Forelimb muscle (tissue), 1 donor: ENCODE measurements around the gene IGFL1. TPM values are rescaled to one million over a fixed set of nuclear protein-coding genes. Genes with fewer than 3 reads are reported as not detected.
"Not testable (repeated sequence)": the region's sequence is repeated elsewhere in the genome, so short reads cannot be mapped to it uniquely, and the experiment has no call there.

Experiments used
- DNase-seq: peaks from one replicate; pipeline ENCODE4 v3.0.0-alpha.2; 2013; ENCODE audit warnings: low read depth
- polyA plus RNA-seq: library from polyadenylated mRNA; unstranded; fragments of 120-200 nt; gene quantifications from one replicate; pipeline ENCODE4 v1.2.1, GENCODE V29; 2013; ENCODE audit not compliant: insufficient read length

IGFL1 gene
- polyA plus RNA-seq = not detected

DNA sequence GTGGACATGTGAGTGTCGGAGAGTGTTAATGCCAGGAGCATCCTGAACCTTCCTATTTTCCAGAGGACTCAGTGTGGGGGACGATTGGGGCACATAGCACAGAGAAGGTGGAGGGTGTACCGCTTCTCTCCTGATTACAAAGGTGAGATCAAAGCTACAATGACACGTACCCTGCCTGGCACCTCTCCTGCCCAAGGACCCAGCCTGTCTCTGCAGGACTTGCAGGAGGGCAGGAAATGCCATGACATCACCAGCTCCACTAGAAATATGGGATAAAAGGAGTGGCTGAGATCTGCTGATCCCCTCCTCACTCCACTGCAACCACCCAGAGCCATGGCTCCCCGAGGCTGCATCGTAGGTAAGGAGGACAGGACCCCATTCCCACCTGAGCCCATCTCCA is at the start of gene IGFL1:
TSS of gene IGFL1 (plus strand) at position 301 of the 400 bp plus-strand sequence. CDS start at position 334, 33 bp downstream.
- DNase-seq = no peak

DNA sequence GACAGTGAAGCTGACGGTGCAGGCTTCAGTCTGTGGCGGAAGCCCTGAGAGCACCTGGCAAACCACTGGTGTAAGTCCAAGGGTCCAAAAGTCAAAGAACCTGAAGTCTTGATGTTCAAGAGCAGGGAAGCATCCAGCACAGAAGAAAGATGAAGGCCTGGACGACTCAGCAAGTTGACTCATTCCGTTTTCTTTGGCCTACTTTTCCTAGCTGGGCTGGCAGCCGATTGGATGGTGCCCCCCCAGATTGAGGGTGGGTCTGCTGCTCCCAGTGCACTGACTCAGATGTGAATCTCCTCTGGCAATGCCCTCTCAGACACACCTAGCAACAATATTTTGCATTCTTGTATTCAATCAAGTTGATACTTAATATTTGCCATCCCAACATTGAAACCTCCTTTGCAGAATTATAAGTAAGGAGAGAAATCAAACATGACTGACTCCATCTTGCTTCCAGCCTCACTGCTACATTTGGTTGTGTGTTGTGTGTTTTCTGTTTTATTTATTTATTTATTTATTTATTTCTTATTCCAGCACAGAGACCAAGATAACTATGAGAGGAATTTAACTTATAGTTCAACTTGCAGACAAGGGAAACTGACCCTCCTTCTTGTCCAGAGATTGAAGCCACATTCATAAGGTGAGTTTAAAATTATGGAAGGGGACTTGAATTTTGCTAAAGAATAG is 48.7 kb upstream of the IGFL1 start:
- no peak for DNase-seq

DNA sequence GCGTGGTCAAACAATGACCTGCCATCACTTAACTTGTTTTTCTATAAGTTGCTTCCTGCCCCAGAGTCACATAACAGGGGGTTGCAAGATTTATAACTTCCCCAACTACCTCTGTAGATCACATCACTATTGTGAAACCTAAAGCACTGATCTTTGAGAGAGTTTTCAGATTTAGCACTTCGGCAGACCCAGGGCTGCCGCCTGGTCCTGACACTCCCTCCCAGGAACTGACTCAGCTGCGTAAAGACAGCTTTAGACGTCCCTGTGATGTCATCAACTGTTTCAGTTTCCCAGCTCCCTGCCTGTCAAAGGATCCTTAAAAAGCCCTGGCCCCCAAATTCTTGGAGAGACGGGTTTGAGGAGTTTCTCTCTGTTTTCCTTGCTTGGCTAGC is 48.2 kb upstream of the IGFL1 start:
- no peak for DNase-seq

DNA sequence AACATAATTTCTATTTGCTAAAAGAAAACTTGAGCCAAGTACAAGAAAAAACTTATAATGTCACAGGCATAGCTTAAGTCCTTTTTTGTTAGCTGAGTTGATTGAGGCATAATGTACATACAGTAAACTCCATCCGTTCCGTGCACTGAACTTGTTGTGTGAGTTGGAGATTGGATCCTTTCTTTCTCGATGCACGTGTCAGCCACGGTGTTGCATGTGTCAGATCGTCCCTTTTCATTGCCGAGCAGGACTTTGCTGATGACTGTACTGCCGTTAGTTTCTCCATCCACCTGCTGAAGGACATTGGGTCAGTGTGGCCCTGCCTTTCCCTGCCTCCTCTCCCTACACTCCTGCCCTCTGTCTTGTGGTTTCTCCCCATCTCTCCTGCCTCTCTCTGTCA is 47.1 kb upstream of the IGFL1 start:
- DNase-seq = no peak

DNA sequence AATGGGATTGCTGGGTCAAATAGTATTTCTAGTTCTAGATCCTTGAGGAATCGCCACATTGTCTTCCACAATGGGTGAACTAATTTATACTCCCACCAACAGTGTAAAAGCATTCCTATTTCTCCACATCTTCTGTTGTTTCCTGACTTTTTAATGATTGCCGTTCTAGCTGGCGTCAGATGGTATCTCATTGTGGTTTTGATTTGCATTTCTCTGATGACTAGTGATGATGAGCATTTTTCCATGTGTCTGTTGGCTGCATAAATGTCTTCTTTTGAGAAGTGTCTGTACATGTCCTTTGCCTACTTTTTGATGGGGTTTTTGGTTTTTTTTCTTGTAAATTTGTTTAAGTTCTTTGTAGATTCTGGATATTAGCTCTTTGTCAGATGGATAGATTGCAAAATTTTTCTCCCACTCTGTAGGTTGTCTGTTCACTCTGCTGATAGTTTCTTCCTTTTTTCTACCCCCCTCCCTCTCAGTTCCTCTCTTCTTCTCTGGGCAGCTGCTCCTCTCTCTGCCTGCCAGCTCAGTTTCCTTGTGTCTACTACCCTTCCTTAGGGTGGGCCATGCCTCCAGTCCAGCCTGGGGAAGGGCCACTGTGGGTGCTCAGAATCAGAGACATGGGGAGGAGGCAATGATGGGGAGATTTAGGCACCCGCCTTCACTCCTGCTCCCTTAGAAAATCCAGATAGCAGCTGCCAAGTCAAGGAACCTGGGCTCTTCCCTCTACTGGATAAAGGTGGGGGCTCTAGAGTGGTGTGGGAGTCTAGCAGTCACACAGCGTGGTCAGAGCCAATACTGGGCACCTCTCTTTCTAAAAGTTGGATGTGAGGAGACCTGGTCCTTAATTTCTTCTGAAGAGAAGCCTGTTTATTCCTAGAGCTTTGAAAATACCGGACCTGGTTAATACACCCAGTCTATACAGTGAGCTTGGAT is 44.5 kb upstream of the IGFL1 start:
- not testable (repeated sequence) for DNase-seq

DNA sequence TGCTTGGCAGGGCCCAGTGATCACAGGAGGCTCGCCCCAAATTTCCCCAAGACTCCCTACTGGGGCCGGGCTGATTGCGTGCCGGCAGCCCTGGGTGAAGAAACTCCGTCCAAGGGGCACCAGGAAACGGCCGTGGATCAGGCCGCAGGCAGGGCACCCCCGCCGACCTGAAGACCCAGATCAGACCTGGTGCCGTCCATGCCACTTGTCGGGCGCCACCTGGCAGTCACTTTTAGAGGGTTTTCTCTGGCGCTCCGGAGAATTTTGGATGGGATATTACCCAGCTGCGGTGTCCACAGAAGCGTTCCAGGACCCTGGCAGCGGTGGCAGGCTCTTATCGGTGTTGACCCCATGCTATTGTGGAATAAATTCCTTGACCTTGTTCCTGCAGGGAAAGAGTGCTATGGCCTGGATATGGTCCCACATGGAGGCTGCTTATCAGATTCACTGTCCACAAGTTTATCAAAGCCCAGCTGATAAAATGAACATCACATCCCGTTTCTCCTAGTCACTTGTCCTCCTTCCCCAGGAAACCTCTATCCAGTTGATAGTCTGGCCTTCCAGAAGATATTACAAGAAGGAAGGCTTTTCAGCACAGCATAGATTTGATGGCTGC is 43.3 kb upstream of the IGFL1 start:
- no peak for DNase-seq

DNA sequence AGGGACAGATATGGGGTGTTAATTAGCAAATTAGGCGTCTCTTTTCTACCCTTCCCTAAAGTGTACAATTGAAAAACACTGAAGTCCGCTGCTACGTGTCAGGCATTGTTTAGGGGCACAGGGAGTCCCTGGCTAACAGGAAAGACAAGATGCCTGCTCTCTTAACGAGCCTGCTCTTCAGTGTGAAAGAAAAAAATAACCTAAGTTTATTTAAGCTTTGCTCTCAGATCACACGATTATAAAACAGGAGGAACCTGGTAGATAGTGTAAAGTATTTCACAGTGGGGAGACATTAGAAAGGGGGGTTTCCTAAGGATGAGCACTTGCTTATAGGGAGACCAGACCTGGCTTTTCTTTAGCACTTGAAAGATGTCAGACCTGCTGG is 42.8 kb upstream of the IGFL1 start:
- no peak for DNase-seq

DNA sequence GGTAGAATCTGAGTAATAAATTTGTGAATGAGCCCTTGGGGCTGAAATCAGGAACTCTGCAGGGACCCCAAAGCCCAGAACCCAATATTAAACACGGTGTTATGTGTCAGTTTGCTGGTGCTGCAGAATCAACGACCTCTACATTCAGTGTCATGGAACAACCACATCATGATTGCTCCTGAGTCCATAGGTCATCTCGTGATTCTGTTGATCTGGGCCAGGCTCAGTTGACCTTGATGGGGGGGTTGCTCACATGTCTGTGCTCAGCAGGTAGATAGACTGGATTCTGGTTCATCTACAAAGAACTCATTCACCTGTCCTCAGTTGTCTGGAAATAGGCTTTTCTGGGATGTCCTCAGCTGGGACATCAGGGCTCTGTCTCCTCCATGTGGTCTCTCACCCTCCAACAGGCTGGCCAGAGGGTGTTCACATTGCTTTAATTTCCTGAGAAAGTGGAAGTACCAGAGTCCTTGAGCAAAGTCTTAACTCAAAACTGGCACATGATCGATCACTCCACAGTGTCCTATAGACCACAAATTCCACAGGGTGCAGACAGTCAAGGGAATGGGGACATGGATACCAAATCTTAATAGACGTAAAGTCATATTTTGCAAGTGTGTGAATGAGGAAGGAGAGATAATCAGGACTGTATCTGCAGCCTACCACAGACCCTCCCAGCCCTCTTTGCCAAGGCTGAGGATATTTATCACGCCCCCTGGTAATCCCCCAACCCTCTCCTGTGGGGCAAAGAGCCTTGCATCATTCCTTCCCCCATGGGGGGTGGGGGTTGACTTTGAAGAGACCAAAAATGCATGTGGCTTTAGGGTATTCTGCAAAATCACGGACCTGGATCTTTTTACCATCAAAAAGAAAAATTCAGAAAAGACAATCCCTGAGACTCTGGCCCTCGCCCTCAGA is 39.3 kb upstream of the IGFL1 start:
- no peak for DNase-seq

DNA sequence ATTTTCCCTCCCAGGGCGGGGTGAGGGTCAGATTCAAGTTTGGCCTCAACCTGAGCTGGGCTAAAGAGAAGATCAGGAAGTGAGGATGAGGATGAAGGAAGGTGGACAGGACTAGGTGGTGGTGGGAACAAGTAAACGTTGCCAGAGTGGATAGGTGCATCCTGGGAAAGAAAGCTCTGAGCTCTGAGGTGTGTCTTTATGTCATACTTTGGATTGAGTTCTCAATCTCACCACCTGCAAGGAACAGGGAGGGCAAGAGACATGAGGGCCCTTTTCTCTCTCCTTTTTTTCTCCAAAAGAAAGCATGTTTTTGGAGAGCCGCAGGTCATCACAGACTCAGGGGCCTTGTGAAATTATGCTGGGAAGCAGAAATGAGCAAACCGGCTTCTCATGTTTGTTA is 38.2 kb upstream of the IGFL1 start:
- DNase-seq = no peak

DNA sequence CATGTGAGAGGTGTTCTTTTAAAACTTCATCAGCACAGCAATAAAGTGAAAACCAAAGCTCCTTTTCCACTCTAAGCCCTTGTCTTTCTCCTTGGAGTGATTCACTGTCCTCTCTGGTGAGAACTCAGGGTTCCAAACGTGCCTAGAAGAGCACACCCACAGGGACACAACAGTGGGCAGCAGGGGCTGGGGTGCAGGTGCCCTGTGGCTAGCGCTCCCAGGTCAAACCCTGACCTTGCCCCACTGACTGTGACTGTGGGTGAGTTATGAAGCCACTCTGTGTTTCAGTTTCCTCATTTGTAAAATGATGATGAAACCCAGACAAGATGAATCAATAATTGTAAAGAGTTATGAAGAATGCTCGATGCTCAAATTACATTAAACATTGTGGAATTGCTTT is 37.6 kb upstream of the IGFL1 start:
- no peak for DNase-seq

DNA sequence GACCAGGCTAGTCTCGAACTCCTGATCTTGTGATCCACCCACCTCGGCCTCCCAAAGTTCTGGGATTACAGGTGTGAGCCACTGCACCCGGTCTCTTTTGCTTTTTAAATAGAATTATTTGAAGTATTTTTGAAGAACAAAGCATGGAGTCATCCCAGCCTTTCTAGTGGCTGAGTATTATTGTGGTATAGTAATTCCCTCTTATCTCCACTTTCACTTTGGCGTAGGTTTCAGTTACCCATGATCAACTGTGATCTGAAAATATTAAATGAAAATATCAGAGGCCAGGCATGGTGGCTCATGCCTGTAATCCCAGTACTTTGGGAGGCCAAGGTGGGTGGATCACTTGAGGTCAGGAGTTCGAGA is 36.9 kb upstream of the IGFL1 start:
- DNase-seq = not testable (repeated sequence)

DNA sequence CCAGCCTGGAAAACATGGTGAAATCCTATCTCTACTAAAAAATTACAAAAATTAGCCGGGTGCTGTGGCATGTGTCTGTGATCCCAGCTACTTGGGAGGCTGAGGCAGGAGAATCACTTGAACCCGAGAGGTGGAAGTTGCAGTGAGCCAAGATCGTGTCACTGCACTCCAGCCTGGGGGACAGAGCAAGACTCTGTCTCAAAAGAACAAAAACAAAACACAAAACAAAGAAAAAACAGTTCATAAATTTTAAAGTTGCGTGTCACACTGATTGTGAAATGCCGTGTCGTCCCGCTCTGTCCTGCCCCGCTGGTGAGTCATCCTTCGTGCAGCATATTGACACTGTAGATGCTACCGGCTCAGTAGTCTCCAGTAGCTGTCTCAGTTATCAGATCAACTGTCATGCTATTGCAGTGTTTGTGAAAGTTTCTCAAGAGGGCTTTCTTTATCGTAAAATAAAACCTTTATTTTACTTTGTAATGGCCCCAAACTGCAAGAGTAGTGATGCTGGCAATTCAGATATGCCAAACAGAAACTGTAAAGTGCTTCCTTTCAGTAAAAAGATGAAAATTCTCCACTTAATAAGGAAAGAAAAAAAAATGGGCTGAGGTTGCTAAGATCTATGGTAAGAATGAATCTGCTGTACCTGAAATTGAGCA is 36.4 kb upstream of the IGFL1 start:
- no peak for DNase-seq

DNA sequence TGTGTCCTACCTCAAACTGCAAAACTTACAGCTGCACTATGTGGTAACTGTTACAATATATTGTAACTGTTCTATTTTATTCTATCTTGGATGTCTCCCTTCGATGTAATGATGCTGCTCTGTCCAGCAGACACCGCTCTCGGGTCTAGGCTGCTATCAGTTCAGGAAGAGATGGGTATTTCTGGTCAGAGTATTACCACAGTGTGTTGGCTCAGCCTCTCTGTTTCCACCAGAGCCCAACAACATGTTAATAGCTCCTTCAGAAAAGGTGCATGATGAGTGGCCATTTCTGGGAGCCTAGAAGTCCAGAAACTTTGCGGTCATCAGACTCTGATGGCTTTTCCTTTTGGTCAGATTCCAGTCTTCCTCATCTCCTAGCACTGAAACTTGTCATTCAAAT is 35.9 kb upstream of the IGFL1 start:
- no peak for DNase-seq

DNA sequence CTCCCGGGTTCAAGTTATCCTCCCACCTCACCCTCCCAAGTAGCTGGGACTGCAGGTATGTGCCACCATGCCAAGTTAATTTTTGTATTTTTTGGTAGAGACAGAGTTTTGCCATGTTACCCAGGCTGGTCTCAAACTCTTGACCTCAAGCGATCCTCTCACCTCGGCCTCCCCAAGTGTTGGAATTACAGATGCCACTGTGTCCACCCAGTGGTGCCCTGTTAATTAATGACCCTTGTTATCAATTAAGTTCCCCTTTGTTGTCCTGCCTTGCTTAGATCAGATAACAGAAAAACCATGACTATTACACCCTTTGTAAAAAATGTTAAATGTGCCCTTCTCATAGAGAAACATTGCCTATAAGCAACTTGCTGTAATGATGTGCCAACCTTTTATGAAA is 34.4 kb upstream of the IGFL1 start:
- no peak for DNase-seq

DNA sequence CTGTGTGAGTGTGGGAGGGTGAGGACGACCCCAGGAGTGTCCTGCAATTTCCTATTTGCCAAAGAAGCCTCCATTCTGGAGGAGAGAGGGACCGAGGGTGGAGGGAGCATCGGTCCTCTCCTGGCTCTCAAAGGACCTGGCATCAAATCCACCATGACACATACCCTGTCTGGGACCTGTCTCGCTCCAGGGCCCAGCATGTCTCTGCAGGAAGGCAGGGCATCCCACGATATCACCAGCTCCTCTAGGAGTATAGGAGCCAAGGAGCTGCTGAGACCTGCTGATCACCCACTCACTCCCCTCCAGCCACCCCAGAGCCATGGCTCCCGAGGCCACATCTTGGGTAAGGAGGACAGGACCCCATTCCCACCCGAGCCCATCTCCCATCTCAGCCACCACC is 33.6 kb upstream of the IGFL1 start:
- DNase-seq = not testable (repeated sequence)

DNA sequence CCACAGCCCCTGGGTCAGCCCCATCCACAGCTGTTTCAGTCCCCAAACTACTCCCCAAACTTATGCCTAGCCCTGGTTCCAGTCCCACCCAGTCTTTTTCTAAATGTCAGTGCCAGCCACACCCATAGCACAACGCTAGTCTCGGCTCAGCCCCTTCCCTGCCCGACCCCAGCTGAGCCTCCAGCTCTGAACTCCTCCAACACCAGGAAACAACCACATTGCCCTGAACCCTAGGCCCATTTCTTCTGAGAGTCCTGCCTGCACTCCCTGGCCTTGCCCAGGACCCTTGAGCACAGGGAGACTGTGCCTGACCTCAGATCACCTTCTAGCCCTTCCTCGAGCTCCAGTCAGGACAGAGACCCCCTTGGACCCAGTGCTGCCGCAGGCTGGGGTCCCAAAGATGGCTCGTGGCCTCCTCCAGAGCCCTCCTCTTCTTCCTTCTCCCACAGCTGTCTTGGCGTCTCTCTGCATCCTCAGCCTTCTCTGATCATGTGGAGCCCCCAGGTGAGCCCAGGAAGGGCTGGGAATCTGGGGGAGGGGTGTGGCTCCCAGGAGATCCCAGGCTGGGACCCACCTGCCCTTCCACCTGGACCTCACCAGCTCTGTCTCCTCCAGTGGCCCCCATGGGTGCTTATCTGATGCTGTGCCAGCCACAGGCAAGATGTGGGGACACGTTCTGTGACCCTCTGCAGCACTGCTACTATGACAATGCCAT is 33.0 kb upstream of the IGFL1 start:
- no peak for DNase-seq

DNA sequence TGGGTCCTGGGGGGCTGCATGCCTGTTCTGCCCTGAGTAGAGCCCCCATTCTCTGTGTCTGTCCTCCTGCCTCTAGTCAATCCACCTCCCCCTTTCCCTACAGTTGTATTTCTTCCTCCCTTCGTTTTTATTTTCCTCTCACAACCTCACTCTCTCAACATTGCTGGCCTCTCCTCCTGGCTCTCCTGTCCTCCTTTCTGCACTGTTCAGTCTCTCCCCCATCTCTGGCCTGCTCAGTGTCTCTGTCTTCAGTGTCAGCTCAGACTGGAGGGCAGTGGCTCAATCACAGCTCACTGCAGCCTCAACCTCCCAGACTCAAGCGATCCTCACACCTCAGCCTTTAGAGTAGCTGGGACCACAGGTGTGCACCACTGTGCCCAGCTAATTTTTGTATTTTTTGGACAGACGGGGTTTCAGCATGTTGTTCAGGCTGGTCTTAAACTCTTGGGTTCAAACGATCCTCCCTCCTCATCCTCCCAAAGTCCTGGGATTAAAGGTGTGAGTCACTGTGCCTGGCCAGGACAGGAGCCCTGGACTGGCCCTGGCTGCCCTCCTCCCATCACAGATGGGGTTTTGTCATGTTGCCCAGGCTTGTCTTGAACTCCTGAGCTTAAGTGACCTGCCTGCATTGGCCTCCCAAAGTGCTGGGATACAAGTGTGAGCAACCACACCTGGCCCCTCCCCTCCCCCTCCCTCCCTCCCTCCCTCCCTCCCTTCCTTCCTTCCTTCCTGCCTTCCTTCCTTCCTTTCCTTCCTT is 32.0 kb upstream of the IGFL1 start:
- no peak for DNase-seq

DNA sequence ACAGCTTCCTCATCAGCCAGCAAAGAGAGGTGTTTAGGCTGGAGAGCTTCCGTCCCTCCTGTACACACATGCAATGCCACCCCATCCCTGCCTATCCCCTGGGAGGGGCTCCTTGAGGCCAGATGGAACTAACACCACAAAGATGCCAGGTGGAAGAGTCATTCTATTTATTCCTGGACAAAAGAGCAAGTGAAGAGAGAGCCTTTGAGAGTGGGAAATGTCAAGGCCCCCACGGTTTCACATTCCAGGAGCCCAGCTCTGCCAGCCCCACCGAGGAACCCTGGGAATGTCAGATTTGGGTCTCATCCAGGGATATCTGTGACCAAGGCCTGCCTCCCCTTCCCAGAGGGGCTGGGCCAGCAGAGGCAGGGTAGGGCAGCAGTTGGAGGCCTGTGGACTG is 30.8 kb upstream of the IGFL1 start:
- DNase-seq = no peak

DNA sequence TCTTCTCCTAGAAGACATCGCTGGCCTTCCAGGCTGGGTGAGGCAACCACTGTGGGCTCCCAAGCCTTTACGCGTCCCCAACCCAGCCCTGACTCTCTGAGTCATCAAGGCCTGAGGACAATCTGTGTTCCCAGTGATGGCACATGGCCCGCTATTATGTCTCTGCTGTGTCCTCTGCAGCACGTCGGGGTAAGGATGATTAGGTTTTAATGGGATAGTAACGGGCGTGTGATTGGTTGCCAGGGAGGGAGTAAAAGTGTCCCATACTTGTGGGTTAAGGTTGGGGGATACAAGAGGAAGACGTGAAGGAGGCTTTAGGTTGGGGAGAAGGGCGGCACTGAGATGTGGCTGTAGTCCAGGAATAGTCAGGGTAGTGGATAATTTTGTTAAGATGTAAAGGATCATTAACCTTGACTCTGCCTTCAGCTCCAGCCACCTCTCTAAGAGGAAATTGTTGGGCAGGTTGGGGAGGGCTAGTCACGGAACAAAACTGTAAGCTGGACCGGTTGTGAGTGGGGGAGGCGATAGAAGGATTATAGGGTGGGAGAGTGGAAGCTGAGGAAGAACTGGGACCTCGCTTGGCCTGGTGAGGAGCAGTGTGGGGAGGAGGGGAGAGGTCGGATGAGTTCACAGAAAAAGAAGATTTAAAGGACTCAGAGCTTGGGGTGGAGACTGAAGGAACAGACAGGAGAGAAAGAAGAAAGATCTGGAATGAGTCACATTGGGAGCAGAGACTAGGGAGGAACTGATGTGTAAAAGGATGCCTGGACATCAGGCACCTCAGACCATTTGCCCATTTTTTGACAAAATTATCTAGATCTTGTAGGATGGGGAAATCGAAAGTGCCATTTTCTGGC is 27.9 kb upstream of the IGFL1 start:
- DNase-seq = no peak
